ENCODE measurements around the gene CTIF. TPM values are rescaled to one million over a fixed set of nuclear protein-coding genes. Genes with fewer than 3 reads are reported as not detected.
A peak's percentile ranks its signal among the peaks of the same experiment; 100 is the strongest.

The CTIF gene
- total RNA-seq, 2 donors from 2014 or later, result 4.6 to 4.7 TPM

GRCh38 chr18:48699761-48700160 is 160.9 kb downstream of the CTIF start:
- DNase-seq, result no peak
- peaks cover 10% of the 10 kb centered on the region for H3K4me1 Mint-ChIP-seq (ENCODE audit: low read depth)
- ATAC-seq (replicated peaks in 1 of 2), result no peak
- no peak overlapping the region for H3K4me3 Mint-ChIP-seq
- no peaks in the 10 kb centered on the region for H3K27me3 Mint-ChIP-seq (ENCODE audit: low read depth)
- H3K9me3 Mint-ChIP-seq, result no peaks in the 10 kb centered on the region
- H3K27ac Mint-ChIP-seq, result no peak overlapping the region
- H3K36me3 Mint-ChIP-seq (ENCODE audit: insufficient read depth in 2 of 2), result no peaks in the 10 kb centered on the region

- ATAC-seq (replicated peaks in 1 of 2) (no peak), DNase-seq (no peak)
- no peaks in the 10 kb centered on the region for H3K27me3 Mint-ChIP-seq (ENCODE audit: low read depth)
- peaks cover 10% of the 10 kb centered on the region for H3K4me1 Mint-ChIP-seq (ENCODE audit: low read depth)
- no peak overlapping the region for H3K4me3 Mint-ChIP-seq
- no peak overlapping the region for H3K27ac Mint-ChIP-seq
- no peaks in the 10 kb centered on the region for H3K9me3 Mint-ChIP-seq
- H3K36me3 Mint-ChIP-seq (ENCODE audit: insufficient read depth in 2 of 2), result no peaks in the 10 kb centered on the region
These were observed 161.6 kb downstream of the CTIF start for GRCh38 chr18:48700446-48700845.

DNA sequence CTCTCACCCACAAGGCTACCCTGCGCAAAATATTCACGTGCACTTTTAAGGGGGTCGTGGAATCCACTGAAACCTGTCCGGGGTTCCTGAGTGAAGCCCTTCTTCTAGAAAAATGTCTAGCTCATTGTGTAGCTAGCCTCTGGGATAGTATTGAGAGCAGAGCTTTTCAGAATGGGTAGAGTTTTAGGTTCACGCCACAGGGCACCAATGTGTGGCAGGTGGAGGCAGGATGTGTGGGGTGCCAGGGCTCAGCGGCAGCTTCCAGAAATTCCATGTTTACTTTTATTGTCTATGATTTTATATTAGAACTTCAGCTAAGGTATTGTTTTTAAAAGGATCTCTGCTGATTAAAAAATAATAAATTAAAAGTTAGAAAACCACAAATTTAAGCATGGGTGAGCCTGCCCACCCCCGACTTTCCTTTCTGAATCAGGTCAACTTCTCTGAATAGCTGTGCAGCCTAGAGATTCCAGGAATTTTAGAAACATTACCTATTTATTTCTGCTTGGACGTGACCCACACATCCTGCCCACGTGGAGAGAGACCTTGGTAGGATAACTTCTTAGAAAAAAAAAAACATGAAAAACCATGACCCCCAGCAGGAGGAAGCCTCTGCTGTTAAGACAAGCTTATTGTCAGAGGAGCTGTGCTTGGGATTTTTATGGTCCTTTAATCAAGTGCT is 163.7 kb downstream of the CTIF start:
- H3K27ac Mint-ChIP-seq, result no peak overlapping the region

DNA sequence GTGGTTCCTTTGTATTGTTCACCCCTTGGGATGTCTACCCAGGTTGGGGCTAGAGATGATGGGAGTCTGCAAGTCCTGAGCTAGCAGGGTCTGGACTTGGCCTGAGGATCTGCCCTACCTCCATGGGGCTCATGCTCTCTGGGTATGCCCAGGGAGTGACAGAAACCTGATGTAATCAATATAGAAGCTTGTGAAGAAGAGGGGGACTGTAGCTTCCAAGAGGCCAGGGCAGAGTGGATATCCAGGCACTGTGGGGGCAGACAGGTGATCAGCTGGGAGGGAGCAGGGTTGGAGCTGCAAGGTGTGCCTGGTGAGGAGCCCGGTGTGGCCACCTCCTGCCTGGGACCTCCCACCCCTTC is 164.2 kb downstream of the CTIF start:
- H3K27me3 Mint-ChIP-seq (ENCODE audit: low read depth), result no peaks in the 10 kb centered on the region
- no peak overlapping the region for H3K4me3 Mint-ChIP-seq
- ATAC-seq (replicated peaks in 1 of 2) (no peak), DNase-seq (no peak)
- H3K9me3 Mint-ChIP-seq, result no peaks in the 10 kb centered on the region
- H3K27ac Mint-ChIP-seq, result no peak overlapping the region
- H3K36me3 Mint-ChIP-seq (ENCODE audit: insufficient read depth in 2 of 2), result no peaks in the 10 kb centered on the region
- peaks cover 10% of the 10 kb centered on the region for H3K4me1 Mint-ChIP-seq (ENCODE audit: low read depth)

More for the DNA sequence above, 163.7 kb downstream of the CTIF start:
- Mint-ChIP-seq H3K4me1 (ENCODE audit: low read depth) (peaks cover 10% of the 10 kb centered on the region), H3K4me3 (no peak overlapping the region), H3K9me3 (no peaks in the 10 kb centered on the region), H3K36me3 (ENCODE audit: insufficient read depth in 2 of 2) (no peaks in the 10 kb centered on the region), H3K27me3 (ENCODE audit: low read depth) (no peaks in the 10 kb centered on the region)
- ATAC-seq (replicated peaks in 1 of 2), result no peak
- DNase-seq, result no peak

DNA sequence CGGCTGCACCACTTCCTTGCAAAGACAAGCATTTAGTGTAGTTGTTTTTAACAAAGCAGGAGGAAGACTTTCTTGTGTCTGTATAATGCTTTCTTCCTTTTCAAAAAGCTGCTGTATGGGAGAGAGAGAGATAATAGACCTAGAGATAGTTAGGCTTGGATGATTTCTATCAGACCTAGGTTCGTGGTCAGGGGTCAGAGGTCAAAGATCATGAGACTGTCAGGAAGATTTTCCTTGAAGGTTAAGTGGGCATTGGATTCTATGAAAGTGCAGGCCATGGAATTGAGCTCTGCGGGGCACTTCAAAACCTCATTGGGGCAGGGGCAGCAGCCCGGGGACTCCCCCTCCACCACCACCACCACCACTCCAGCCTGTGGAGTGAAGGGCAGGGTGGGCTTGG is 164.6 kb downstream of the CTIF start:
- no peaks in the 10 kb centered on the region for H3K36me3 Mint-ChIP-seq (ENCODE audit: insufficient read depth in 2 of 2)
- no peak overlapping the region for H3K4me3 Mint-ChIP-seq
- DNase-seq, result no peak
- H3K27ac Mint-ChIP-seq, result no peak overlapping the region
- H3K27me3 Mint-ChIP-seq (ENCODE audit: low read depth), result no peaks in the 10 kb centered on the region
- peaks cover 10% of the 10 kb centered on the region for H3K4me1 Mint-ChIP-seq (ENCODE audit: low read depth)
- H3K9me3 Mint-ChIP-seq, result no peaks in the 10 kb centered on the region
- no peak for ATAC-seq (replicated peaks in 1 of 2)

DNA sequence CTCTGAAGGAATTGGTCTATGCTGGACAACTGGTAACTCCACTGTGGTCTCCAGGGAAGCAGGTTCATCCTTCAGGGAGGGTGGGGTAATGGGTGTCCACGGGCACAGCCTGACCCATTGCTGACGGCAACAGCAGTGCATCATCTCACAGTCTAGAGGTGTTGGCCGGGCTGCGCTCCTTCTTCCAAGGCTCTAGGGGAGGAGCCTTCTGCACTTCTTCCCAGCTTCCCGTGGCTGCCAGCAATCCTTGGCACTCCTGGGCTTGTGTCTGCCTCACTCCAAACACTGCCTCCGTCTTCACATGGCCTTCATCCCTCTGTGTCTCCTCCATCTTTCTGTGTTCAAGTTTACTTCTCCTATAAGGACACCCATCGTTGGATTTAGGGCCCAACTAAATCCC is 166.2 kb downstream of the CTIF start:
- Mint-ChIP-seq H3K4me3 (no peak overlapping the region), H3K4me1 (ENCODE audit: low read depth) (peaks cover 5% of the 10 kb centered on the region), H3K27me3 (ENCODE audit: low read depth) (no peaks in the 10 kb centered on the region), H3K27ac (no peak overlapping the region), H3K36me3 (ENCODE audit: insufficient read depth in 2 of 2) (no peaks in the 10 kb centered on the region), H3K9me3 (no peaks in the 10 kb centered on the region)
- DNase-seq (no peak), ATAC-seq (replicated peaks in 1 of 2) (no peak)

GRCh38 chr18:48705531-48705930 is 166.7 kb downstream of the CTIF start:
- Mint-ChIP-seq H3K27me3 (ENCODE audit: low read depth) (no peaks in the 10 kb centered on the region), H3K27ac (no peak overlapping the region), H3K4me3 (no peak overlapping the region), H3K4me1 (ENCODE audit: low read depth) (peaks cover 5% of the 10 kb centered on the region), H3K36me3 (ENCODE audit: insufficient read depth in 2 of 2) (no peaks in the 10 kb centered on the region), H3K9me3 (no peaks in the 10 kb centered on the region)
- DNase-seq (no peak), ATAC-seq (replicated peaks in 1 of 2) (no peak)

GRCh38 chr18:48706731-48707130 is 167.9 kb downstream of the CTIF start:
- no peak overlapping the region for H3K4me3 Mint-ChIP-seq
- H3K4me1 Mint-ChIP-seq (ENCODE audit: low read depth), result peaks cover 5% of the 10 kb centered on the region
- DNase-seq (no peak), ATAC-seq (replicated peaks in 1 of 2) (no peak)
- H3K36me3 Mint-ChIP-seq (ENCODE audit: insufficient read depth in 2 of 2), result no peaks in the 10 kb centered on the region
- H3K9me3 Mint-ChIP-seq, result no peaks in the 10 kb centered on the region
- no peaks in the 10 kb centered on the region for H3K27me3 Mint-ChIP-seq (ENCODE audit: low read depth)
- no peak overlapping the region for H3K27ac Mint-ChIP-seq

DNA sequence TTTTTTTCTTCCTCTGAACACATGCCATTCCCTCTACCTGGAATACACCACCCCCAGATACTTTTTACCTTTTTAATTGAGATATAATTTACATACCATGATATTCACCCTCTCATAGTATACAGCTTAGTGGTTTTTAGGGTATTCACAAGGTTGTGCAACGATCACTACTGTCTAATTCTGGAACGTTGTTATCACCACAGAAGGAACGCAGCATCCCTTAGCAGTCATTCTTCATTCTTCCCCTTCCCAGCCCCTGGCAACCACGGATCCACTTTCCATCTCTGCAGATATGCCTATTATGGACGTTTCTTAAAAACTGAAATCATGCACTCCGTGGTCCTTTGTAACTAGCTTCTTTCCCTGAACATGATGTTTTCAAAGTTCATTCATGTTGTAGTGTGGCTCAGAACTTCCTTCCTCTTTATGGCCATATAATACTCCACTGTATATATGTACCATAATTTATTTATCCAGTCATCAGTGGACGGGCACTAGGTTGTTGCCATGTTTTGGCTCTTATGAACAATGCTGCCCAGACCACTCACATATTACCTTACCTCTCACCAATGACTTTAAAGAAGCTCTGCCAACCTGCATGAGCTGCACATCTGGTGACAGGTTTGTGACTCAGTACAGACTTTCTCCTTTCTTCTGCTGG is 168.9 kb downstream of the CTIF start:
- no peaks in the 10 kb centered on the region for H3K9me3 Mint-ChIP-seq
- no peaks in the 10 kb centered on the region for H3K36me3 Mint-ChIP-seq (ENCODE audit: insufficient read depth in 2 of 2)
- ATAC-seq (replicated peaks in 1 of 2) (no peak), DNase-seq (no peak)
- H3K4me3 Mint-ChIP-seq, result no peak overlapping the region
- H3K27me3 Mint-ChIP-seq (ENCODE audit: low read depth), result no peaks in the 10 kb centered on the region
- peaks cover 4% of the 10 kb centered on the region for H3K4me1 Mint-ChIP-seq (ENCODE audit: low read depth)
- no peak overlapping the region for H3K27ac Mint-ChIP-seq

- Mint-ChIP-seq H3K9me3 (no peaks in the 10 kb centered on the region), H3K4me3 (no peak overlapping the region), H3K4me1 (ENCODE audit: low read depth) (no peaks in the 10 kb centered on the region), H3K27ac (no peak overlapping the region), H3K36me3 (ENCODE audit: insufficient read depth in 2 of 2) (no peaks in the 10 kb centered on the region), H3K27me3 (ENCODE audit: low read depth) (no peaks in the 10 kb centered on the region)
- ATAC-seq (replicated peaks in 1 of 2) (no peak), DNase-seq (no peak)
These were observed 170.0 kb downstream of the CTIF start for GRCh38 chr18:48708807-48709206.

- Mint-ChIP-seq H3K4me1 (ENCODE audit: low read depth) (no peaks in the 10 kb centered on the region), H3K4me3 (no peak overlapping the region), H3K36me3 (ENCODE audit: insufficient read depth in 2 of 2) (no peaks in the 10 kb centered on the region), H3K9me3 (no peaks in the 10 kb centered on the region), H3K27me3 (ENCODE audit: low read depth) (no peaks in the 10 kb centered on the region), H3K27ac (no peak overlapping the region)
- no peak for ATAC-seq (replicated peaks in 1 of 2)
- DNase-seq, result no peak
These were observed 170.7 kb downstream of the CTIF start for GRCh38 chr18:48709371-48710062.

DNA sequence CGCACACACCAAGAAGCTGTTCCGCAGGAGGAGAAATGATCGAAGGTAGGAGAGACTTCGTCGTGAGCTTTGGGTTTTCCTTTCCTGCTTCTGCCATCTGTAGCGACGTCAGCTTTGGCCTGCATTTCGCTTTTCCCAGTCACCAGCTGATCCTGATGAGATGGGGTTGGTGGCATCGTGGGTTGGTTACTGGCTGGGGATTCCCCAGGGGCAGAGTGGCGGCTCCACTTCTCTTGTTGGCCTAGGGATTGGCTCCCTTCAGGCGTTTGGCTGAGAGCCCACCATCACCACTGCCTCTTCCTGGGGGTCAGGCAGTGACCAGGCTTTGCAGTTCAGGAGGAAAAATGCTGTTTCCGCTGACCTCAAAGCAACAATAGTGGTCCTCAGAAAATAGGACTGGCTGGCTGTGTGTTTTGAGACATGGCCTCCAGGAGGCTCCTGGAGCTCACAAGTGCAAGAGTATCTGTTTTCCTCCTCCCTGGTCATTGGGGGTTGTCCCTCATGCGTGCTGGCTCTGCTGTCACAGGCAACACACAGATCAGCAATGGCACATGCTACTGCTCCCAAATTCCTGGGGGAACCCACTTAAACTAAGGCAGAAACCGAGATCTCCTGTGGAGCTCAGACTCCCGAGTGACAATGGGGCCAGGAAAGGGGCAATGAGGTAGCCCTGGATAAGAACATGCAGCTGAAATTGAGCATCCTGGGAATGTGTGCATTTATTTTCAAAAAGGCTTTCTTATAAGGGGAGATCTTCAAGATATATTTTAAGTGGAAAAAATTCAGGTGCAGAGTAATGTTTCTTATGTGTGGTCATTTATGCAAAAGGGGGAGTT is 173.0 kb downstream of the CTIF start:
- no peaks in the 10 kb centered on the region for H3K36me3 Mint-ChIP-seq (ENCODE audit: insufficient read depth in 2 of 2)
- DNase-seq (peak; percentile 6 to 10), ATAC-seq (replicated peaks in 1 of 2) (peak; percentile 27 to 41)
- no peak overlapping the region for H3K27ac Mint-ChIP-seq
- no peaks in the 10 kb centered on the region for H3K9me3 Mint-ChIP-seq
- H3K4me1 Mint-ChIP-seq (ENCODE audit: low read depth), result no peaks in the 10 kb centered on the region
- no peaks in the 10 kb centered on the region for H3K27me3 Mint-ChIP-seq (ENCODE audit: low read depth)
- no peak overlapping the region for H3K4me3 Mint-ChIP-seq

DNA sequence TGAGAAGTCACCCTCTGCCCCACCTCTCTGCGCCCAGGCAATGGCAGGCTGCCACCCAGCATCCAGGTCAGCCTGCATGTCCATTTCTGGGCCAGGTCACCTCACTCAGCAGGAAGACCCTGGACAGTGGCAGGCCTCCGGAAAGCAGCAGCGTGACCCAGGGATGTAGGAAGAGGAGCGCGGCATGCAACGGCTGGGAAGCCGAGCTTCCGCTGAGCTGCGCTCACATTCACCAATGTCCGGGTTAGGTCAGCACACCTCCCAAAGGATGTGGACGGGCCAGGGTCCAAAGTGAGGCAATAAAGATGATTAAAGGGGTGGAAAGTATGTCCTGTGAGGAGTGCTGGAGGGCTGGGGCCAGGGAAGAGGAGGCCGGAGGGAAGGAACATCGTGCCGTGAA is 174.5 kb downstream of the CTIF start:
- H3K27ac Mint-ChIP-seq, result no peak overlapping the region
- no peaks in the 10 kb centered on the region for H3K27me3 Mint-ChIP-seq (ENCODE audit: low read depth)
- no peak for DNase-seq
- no peak overlapping the region for H3K4me3 Mint-ChIP-seq
- no peaks in the 10 kb centered on the region for H3K4me1 Mint-ChIP-seq (ENCODE audit: low read depth)
- no peaks in the 10 kb centered on the region for H3K36me3 Mint-ChIP-seq (ENCODE audit: insufficient read depth in 2 of 2)
- H3K9me3 Mint-ChIP-seq, result no peaks in the 10 kb centered on the region
- no peak for ATAC-seq (replicated peaks in 1 of 2)
